GM20431 (cell line): ENCODE data around the gene ACVRL1.

Experiments used
- in situ Hi-C: fragments of 300-500 bp; cut with MseI, MboI; formaldehyde crosslinking; loops from one replicate; pipeline ENCODE4 v1.15.0; 2020; ENCODE audit warnings: low sequenced_read_pairs; ENCODE audit not compliant: unreplicated experiment

ACVRL1 gene

GRCh38 chr12:51895378-51896135 is 11.7 kb upstream of the ACVRL1 start:
- in situ Hi-C loops: loop anchor here (25.0 kb wide), 1 partner anchor 92 kb away; no protein-coding TSS in a partner anchor

- in situ Hi-C loops: loop anchor here (25.0 kb wide), 1 partner anchor 91 kb away; no protein-coding TSS in a partner anchor
Observed at GRCh38 chr12:51896236-51896635, 11.1 kb upstream of the ACVRL1 start.

GRCh38 chr12:51897181-51897580 is 10.1 kb upstream of the ACVRL1 start:
- in situ Hi-C loops: loop anchor here (25.0 kb wide), 1 partner anchor 90 kb away; no protein-coding TSS in a partner anchor

- in situ Hi-C loops: loop anchor here (25.0 kb wide), 1 partner anchor 89 kb away; no protein-coding TSS in a partner anchor
Observed at GRCh38 chr12:51898506-51898905, 8.8 kb upstream of the ACVRL1 start.

- in situ Hi-C loops: loop anchor here (25.0 kb wide), 1 partner anchor 88 kb away; no protein-coding TSS in a partner anchor
Observed at GRCh38 chr12:51898937-51899336, 8.4 kb upstream of the ACVRL1 start.

- in situ Hi-C loops: no loop called here
Observed at GRCh38 chr12:51900323-51900889, 6.9 kb upstream of the ACVRL1 start.

- in situ Hi-C loops: no loop called here
Observed at GRCh38 chr12:51901121-51901817, 6.0 kb upstream of the ACVRL1 start.

- in situ Hi-C loops: no loop called here
Observed at GRCh38 chr12:51901881-51902280, 5.4 kb upstream of the ACVRL1 start.

- in situ Hi-C loops: no loop called here
Observed at GRCh38 chr12:51904951-51905470, 2.3 kb upstream of the ACVRL1 start.

- in situ Hi-C loops: no loop called here
Observed at GRCh38 chr12:51905471-51906429, 1.6 kb upstream of the ACVRL1 start.

GRCh38 chr12:51906430-51907082 is 748 bp upstream of the ACVRL1 start:
- in situ Hi-C loops: no loop called here

GRCh38 chr12:51907856-51908425 is 637 bp downstream of the ACVRL1 start:
- in situ Hi-C loops: no loop called here

GRCh38 chr12:51908876-51909592 is 1.7 kb downstream of the ACVRL1 start:
- in situ Hi-C loops: no loop called here

GRCh38 chr12:51910168-51910567 is 2.9 kb downstream of the ACVRL1 start:
- in situ Hi-C loops: no loop called here

GRCh38 chr12:51910691-51911090 is 3.4 kb downstream of the ACVRL1 start:
- in situ Hi-C loops: no loop called here

- in situ Hi-C loops: no loop called here
Observed at GRCh38 chr12:51911307-51911706, 4.0 kb downstream of the ACVRL1 start.

GRCh38 chr12:51911788-51912711 is 4.7 kb downstream of the ACVRL1 start:
- in situ Hi-C loops: no loop called here
